CD4-positive, alpha-beta T cell treated with Interleukin-6 for 4 hours (primary cell): ENCODE measurements around the gene SULT1B1.

Source experiments
- DNase-seq: peaks from one replicate; pipeline ENCODE4 v3.0.0-alpha.2; 2020; ENCODE audit warnings: mixed read lengths

Gene SULT1B1

GRCh38 chr4:69684804-69685203 is 75.6 kb downstream of the SULT1B1 start:
- DNase-seq = no peak
